Measurements from ENCODE around the gene MINDY4. TPM values are rescaled to one million over a fixed set of nuclear protein-coding genes. Genes with fewer than 3 reads are reported as not detected.
A peak's percentile ranks its signal among the peaks of the same experiment; 100 is the strongest.

The MINDY4 gene
- total and polyA plus RNA-seq, 9 donors, result 6.9 to 30.3 (median 18.2) TPM

- peak in 4 of 5 donors; percentile 3 to 21 (median 6) for DNase-seq
- Histone ChIP-seq H3K4me3 (no peak overlapping the region), H3K36me3 (no peaks in the 10 kb centered on the region), H3K4me1 (ENCODE audit: insufficient read depth) (peaks cover 2% of the 10 kb centered on the region), H3K9me3 (no peaks in the 10 kb centered on the region), H3K27me3 (no peaks in the 10 kb centered on the region), H3K27ac (no peak overlapping the region)
- TF ChIP-seq EP300 (IDR thresholded peaks at IDR 0.05) (no peak), CTCF (IDR thresholded peaks at IDR 0.05) (no peak), POLR2A (IDR thresholded peaks at IDR 0.05) (no peak)
- intact Hi-C loops (cut with DNase I), result no loop called here
- WGBS, 3 donors, result 83 to 90% (median 89%) methylated on average over 5 of the region's 5 CpGs
Measured at GRCh38 chr7:30926313-30926712, 155.1 kb downstream of the MINDY4 start.

- intact Hi-C loops (cut with DNase I), result no loop called here
Measured at GRCh38 chr7:30927040-30927439, 155.8 kb downstream of the MINDY4 start.

GRCh38 chr7:30927559-30927958 is 156.3 kb downstream of the MINDY4 start:
- Histone ChIP-seq H3K4me3 (no peak overlapping the region), H3K27me3 (no peaks in the 10 kb centered on the region), H3K36me3 (no peaks in the 10 kb centered on the region), H3K27ac (no peak overlapping the region), H3K4me1 (ENCODE audit: insufficient read depth) (peaks cover 2% of the 10 kb centered on the region), H3K9me3 (no peaks in the 10 kb centered on the region)
- intact Hi-C loops (cut with DNase I), result no loop called here
- peak in 1 of 5 donors; percentile 9 for DNase-seq
- TF ChIP-seq EP300 (IDR thresholded peaks at IDR 0.05), result no peak
- no peak for TF ChIP-seq POLR2A (IDR thresholded peaks at IDR 0.05)
- TF ChIP-seq CTCF (IDR thresholded peaks at IDR 0.05), result no peak
- 68 to 76% (median 75%) methylated on average over 3 of the region's 3 CpGs for WGBS, 3 donors

More at GRCh38 chr7:30927040-30927439, 155.8 kb downstream of the MINDY4 start:
- Histone ChIP-seq H3K27me3 (no peaks in the 10 kb centered on the region), H3K4me1 (ENCODE audit: insufficient read depth) (peaks cover 2% of the 10 kb centered on the region), H3K4me3 (no peak overlapping the region), H3K9me3 (no peaks in the 10 kb centered on the region), H3K36me3 (no peaks in the 10 kb centered on the region), H3K27ac (no peak overlapping the region)
- 86 to 92% (median 89%) methylated on average over 3 of the region's 3 CpGs for WGBS, 3 donors
- DNase-seq, result peak in 4 of 5 donors; percentile 1 to 14 (median 4)
- TF ChIP-seq POLR2A (IDR thresholded peaks at IDR 0.05) (no peak), EP300 (IDR thresholded peaks at IDR 0.05) (no peak), CTCF (IDR thresholded peaks at IDR 0.05) (no peak)

GRCh38 chr7:30928254-30928872 is 157.1 kb downstream of the MINDY4 start:
- WGBS, 3 donors, result 92% methylated on average over 13 of the region's 13 CpGs
- no peak for TF ChIP-seq CTCF (IDR thresholded peaks at IDR 0.05)
- TF ChIP-seq POLR2A (IDR thresholded peaks at IDR 0.05), result no peak
- TF ChIP-seq EP300 (IDR thresholded peaks at IDR 0.05), result no peak
- peak in 2 of 5 donors; percentile 3 to 17 for DNase-seq

More at GRCh38 chr7:30928254-30928872, 157.1 kb downstream of the MINDY4 start:
- H3K9me3 ChIP-seq, result no peaks in the 10 kb centered on the region
- no peak overlapping the region for H3K4me3 ChIP-seq
- H3K36me3 ChIP-seq, result no peaks in the 10 kb centered on the region
- intact Hi-C loops (cut with DNase I), result no loop called here
- H3K27ac ChIP-seq, result no peak overlapping the region
- H3K4me1 ChIP-seq (ENCODE audit: insufficient read depth), result peaks cover 2% of the 10 kb centered on the region
- no peaks in the 10 kb centered on the region for H3K27me3 ChIP-seq
